GM15510 (cell line): ENCODE data around the gene PTPRM.

Experiments
- POLR2A ChIP-seq: IDR thresholded peaks from 3 replicates; pipeline ENCODE4 v1.6.1; 2011; ENCODE audit warnings: borderline replicate concordance; ENCODE audit not compliant: insufficient read length; ENCODE audit errors: extremely low read depth

The PTPRM gene

GRCh38 chr18:7623681-7624080 is 56.6 kb downstream of the PTPRM start:
- no peak for TF ChIP-seq POLR2A

DNA sequence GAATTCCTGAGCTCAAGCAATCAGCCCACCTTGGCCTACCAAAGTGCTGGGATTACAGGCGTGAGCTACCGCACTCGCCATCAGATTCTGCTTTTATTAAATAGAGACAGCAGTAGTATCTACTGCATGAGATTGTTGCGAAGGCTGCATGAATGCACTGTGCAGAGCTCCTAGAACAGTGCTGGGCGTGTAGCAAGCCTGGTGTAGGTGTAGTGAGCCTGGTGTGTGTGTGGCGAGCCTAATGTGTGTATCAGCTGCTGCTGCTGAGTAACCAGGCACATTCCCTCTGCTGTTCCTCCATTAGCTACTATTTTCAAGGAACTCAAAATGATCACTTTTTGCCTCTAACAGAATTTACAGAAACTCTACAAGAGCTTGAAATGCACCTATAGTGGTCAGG is 57.6 kb downstream of the PTPRM start:
- no peak for TF ChIP-seq POLR2A

GRCh38 chr18:7626175-7626921 is 59.2 kb downstream of the PTPRM start:
- TF ChIP-seq POLR2A = no peak

GRCh38 chr18:7626922-7627440 is 59.9 kb downstream of the PTPRM start:
- no peak for TF ChIP-seq POLR2A

DNA sequence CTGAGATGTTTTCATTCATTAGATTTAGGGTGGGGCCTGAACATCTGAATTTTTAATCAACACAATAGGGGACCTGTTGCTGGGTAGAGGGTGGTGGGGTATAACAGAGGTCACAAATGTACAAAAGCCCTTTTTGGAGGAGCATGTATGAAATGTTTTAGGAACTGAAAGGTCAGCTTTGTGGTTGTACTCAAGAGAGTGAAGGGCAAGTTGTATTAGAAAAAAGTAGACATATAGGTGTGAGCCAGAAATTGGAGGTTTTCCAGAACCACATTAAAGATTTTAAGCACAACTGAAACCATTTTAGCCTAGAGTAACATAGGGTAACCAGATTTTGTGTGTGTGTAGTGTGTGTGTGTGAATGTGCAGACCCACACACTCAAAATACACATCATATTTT is 62.3 kb downstream of the PTPRM start:
- TF ChIP-seq POLR2A = no peak

DNA sequence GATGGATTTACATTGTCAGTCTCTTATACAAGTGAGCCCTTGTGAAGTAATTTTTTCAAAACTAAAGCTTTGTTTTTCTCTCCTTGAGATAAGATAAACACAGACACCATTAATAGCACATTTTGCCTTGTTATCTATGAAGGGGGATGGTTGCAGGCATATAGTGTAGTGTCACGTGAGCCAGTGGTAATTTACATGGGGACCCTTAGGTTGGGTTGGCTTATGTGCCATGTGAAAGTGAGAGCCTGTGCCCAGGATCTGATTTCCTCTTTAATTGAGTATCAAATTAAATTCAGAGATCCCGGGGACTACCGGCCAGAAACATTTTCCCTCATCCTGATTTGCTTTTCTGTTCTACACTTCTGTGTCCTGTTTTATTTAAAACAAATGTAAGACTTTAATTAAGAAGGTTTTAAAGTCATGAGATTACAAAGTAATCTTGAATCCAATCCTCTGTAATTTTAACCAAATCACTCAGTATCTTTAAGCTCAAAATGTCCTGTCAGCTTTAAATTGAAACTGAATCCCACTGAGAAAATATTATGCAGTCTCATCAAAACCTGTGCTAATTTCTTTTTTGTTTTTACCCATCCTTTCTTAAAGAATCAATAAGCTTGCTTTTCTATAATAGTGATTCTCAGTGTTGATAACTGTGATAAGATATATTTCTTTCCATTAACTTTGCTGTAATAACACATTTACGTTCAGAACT is 63.8 kb downstream of the PTPRM start:
- no peak for TF ChIP-seq POLR2A

GRCh38 chr18:7632152-7633098 is 65.3 kb downstream of the PTPRM start:
- TF ChIP-seq POLR2A = no peak

- TF ChIP-seq POLR2A = no peak
Observed at GRCh38 chr18:7633171-7633570, 66.1 kb downstream of the PTPRM start.

- no peak for TF ChIP-seq POLR2A
Observed at GRCh38 chr18:7635948-7636347, 68.8 kb downstream of the PTPRM start.

GRCh38 chr18:7637269-7637668 is 70.2 kb downstream of the PTPRM start:
- no peak for TF ChIP-seq POLR2A

DNA sequence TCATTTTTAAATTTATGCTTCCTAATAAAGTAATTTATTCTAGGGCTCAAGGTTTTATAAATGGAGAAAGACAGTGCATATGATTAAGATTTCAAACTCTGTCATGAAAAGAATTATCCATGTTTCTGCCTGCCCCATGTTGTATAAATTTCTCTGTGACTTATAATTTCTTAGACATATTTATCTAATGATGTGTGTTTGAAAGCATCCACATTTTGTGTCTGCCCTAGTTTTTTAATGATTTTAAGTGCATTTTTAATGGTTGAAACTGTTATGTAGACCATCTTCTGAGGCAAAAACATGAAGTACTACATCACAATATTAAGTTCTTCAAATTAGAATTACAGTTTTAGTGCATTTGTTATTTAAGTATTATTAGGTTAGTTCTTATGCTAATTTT is 71.2 kb downstream of the PTPRM start:
- no peak for TF ChIP-seq POLR2A

DNA sequence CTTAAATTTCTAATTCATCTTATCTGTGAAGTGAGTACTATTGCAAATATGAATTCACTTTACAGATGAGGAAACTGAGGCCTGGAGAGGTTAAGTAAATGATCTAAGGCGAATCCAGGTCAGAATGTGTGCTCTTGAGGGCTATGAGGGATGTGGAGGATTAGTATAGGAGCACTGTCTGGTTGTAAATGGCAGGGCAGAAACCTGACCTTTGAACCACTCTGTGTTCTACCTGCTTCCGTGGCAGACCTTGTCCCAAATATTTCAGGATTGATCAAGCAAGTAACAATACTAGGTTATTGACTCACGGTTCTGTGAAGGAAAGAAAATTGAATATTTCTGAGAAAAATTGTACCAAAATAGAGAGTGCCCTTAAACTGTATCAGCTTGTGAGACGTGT is 74.7 kb downstream of the PTPRM start:
- no peak for TF ChIP-seq POLR2A

DNA sequence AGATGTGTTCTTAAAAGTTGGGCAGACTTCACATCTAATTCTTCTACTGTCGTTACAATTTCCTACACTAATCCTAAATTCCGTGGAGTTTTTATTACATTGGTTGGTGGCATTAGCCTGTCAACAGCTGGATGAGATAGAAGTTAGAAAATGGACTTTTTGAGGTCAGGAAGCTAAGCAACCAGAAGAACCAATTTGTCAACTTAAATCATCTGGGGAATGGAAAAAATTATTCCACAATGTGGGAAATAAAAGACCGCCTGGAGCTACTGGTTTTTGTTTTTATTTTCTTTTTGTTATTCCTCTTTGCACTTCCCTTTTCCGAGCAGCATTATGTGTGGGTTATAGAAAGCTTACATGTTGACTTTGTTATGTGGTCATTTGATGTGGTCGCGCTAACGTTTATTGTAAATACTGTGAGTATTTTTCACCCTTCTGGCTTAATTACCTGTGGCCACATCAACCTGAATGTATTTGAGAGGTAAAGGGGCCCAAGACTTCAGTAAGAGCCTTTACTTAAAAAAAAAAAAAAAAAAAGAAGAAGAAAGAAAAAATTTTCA is 75.3 kb downstream of the PTPRM start:
- TF ChIP-seq POLR2A = no peak

DNA sequence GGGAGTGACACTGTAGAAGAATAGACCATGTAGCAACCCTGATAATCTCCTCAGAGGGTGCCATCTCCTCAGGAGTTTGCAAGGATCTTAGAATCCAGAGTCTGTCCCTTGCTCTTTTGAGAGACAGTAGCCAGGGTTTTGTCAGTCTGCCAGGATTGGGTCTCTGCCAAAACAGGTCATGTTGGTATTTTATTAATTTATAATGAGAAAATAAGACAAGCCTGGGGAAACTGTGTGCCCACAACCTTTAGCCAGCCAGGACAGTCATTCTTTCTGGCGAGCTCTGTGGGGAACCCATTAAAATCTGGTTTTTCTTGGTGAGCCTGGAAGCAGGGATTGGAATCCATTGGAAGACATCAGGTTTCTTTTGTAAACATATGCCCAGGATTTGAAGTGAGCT is 78.6 kb downstream of the PTPRM start:
- TF ChIP-seq POLR2A = no peak
